Thymus (tissue), 11 donors: Measurements from ENCODE around the gene ZNF521. TPM values are rescaled to one million over a fixed set of nuclear protein-coding genes. Genes with fewer than 3 reads are reported as not detected.

Experiments
- DNase-seq, 9 donors: peaks; one replicate each; pipeline ENCODE4 v3.0.0-alpha.2; 2013; ENCODE audit warnings: low spot score in 9 of 9, low read depth in 6 of 9, missing footprints in 1 of 9
- H3K27ac ChIP-seq, 2 donors: one replicate each; pipeline ENCODE4 v1.5.1; 2013; ENCODE audit warnings: control low read depth in 1 of 2, low read depth in 1 of 2, low read length in 1 of 2, mild to moderate bottlenecking in 1 of 2, moderate library complexity in 1 of 2
- H3K27me3 ChIP-seq, 2 donors: one replicate each; pipeline ENCODE4 v1.5.1; 2013; ENCODE audit warnings: low read length in 1 of 2; ENCODE audit not compliant: control insufficient read depth in 2 of 2, insufficient read depth in 1 of 2
- H3K36me3 ChIP-seq, 2 donors: one replicate each; pipeline ENCODE4 v1.5.1; 2013; ENCODE audit warnings: low read length in 1 of 2, mild to moderate bottlenecking in 1 of 2, moderate library complexity in 1 of 2; ENCODE audit not compliant: control insufficient read depth in 2 of 2, insufficient read depth in 2 of 2
- H3K4me1 ChIP-seq, 2 donors: one replicate each; pipeline ENCODE4 v1.5.1; 2013; ENCODE audit warnings: low read length in 2 of 2; ENCODE audit not compliant: control insufficient read depth in 2 of 2, insufficient read depth in 2 of 2
- H3K4me3 ChIP-seq, 2 donors: one replicate each; pipeline ENCODE4 v1.5.1; 2013; ENCODE audit warnings: low read length in 2 of 2, control low read depth in 1 of 2, mild to moderate bottlenecking in 1 of 2
- H3K9me3 ChIP-seq, 2 donors: one replicate each; pipeline ENCODE4 v1.5.1; 2013; ENCODE audit warnings: low read length in 1 of 2, mild to moderate bottlenecking in 1 of 2; ENCODE audit not compliant: control insufficient read depth in 2 of 2, insufficient read depth in 1 of 2
- WGBS: extraction: QIAGEN DNeasy Blood & Tissue Kit; methylation state at CpG from one replicate; pipeline ENCODE4 v1.1.7; 2013; 5-methylcytosine and 5-hydroxymethylcytosine counted together
- polyA plus RNA-seq: library from polyadenylated mRNA; stranded (reverse); fragments of 200-250 nt; gene quantifications from one replicate; pipeline ENCODE4 v1.2.3, GENCODE V29; 2013
- total RNA-seq: library from RNA; stranded (reverse); fragments of 120-200 nt; gene quantifications from one replicate; pipeline ENCODE4 v1.2.4, GENCODE V29; 2013
- donor health status: healthy.

The ZNF521 gene
- total and polyA plus RNA-seq, 2 donors, result 3.7 to 9.2 TPM

- no peaks in the 10 kb centered on the region for H3K27me3 ChIP-seq
- no peak overlapping the region for H3K4me3 ChIP-seq
- 76% methylated on average over 12 of the region's 12 CpGs for WGBS
- H3K36me3 ChIP-seq, result no peaks in the 10 kb centered on the region
- peak overlapping the region in 1 of 2 donors; percentile 53 for H3K27ac ChIP-seq
- H3K9me3 ChIP-seq, result no peaks in the 10 kb centered on the region
- DNase-seq, result peak in 1 of 9 donors; percentile 49
- H3K4me1 ChIP-seq, result peaks cover 0 to 21% of the 10 kb centered on the region in 2 donors
Measured at GRCh38 chr18:25233528-25234321, 118.2 kb downstream of the ZNF521 start.

DNA sequence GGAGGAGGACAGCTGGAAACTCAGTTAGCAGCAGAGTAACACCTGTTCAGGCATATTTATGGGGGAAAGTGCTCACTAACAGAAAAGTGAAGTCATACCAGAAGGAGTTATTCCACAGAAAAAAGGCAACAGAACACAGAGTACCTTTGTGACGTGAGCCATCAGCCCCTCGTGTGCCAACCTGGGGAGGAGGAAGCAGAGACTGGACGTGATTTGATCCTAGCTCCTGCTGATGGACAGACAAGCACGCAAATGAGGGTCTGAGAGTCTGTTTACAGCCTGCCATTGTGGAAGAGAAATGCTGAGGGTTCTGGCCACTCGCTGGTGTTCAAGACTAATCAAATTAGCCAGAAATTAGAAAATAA lies 120.7 kb downstream of the ZNF521 start:
- Histone ChIP-seq H3K4me1 (peaks cover 0 to 17% of the 10 kb centered on the region in 2 donors), H3K36me3 (no peaks in the 10 kb centered on the region), H3K27me3 (no peaks in the 10 kb centered on the region), H3K27ac (peak overlapping the region in 1 of 2 donors; percentile 78), H3K9me3 (no peaks in the 10 kb centered on the region), H3K4me3 (no peak overlapping the region)
- no peak for DNase-seq
- 75% methylated on average over 5 of the region's 5 CpGs for WGBS

- Histone ChIP-seq H3K4me1 (peaks cover 0 to 17% of the 10 kb centered on the region in 2 donors), H3K9me3 (no peaks in the 10 kb centered on the region), H3K27ac (peak overlapping the region in 1 of 2 donors; percentile 78), H3K4me3 (no peak overlapping the region), H3K36me3 (no peaks in the 10 kb centered on the region), H3K27me3 (no peaks in the 10 kb centered on the region)
- peak in 1 of 9 donors; percentile 44 for DNase-seq
- 34% methylated on average over 10 of the region's 10 CpGs for WGBS
Measured at GRCh38 chr18:25230658-25231326, 121.2 kb downstream of the ZNF521 start.

DNA sequence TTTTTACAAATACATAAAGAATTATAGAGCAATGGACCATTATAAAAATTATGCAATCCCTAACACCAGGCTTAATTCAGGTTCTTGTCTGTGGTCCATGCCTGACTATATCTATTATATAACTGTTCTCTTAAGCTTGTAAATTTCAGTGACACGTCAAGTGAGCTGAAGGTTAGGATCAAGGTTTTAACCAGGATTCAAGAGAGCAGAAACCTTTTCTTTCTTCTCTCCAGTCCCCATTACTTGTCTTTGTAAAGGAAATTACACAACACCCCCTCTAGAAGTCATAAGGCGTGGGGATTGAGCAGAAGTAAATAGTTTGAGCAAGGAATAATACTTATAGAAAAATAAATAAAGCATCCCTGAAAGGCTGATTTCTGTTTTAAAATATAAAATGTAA lies 122.0 kb downstream of the ZNF521 start:
- WGBS, result 92% methylated on average over 2 of the region's 2 CpGs
- no peak for DNase-seq
- Histone ChIP-seq H3K9me3 (no peaks in the 10 kb centered on the region), H3K27me3 (no peaks in the 10 kb centered on the region), H3K27ac (no peak overlapping the region), H3K4me3 (no peak overlapping the region), H3K36me3 (no peaks in the 10 kb centered on the region), H3K4me1 (peaks cover 0 to 17% of the 10 kb centered on the region in 2 donors)

GRCh38 chr18:25229081-25229480 lies 122.9 kb downstream of the ZNF521 start:
- no peaks in the 10 kb centered on the region for H3K27me3 ChIP-seq
- no peaks in the 10 kb centered on the region for H3K36me3 ChIP-seq
- no peak overlapping the region for H3K4me3 ChIP-seq
- WGBS, result 21% methylated on average over 3 of the region's 3 CpGs
- H3K27ac ChIP-seq, result no peak overlapping the region
- H3K9me3 ChIP-seq, result no peaks in the 10 kb centered on the region
- H3K4me1 ChIP-seq, result peaks cover 0 to 17% of the 10 kb centered on the region in 2 donors
- no peak for DNase-seq

DNA sequence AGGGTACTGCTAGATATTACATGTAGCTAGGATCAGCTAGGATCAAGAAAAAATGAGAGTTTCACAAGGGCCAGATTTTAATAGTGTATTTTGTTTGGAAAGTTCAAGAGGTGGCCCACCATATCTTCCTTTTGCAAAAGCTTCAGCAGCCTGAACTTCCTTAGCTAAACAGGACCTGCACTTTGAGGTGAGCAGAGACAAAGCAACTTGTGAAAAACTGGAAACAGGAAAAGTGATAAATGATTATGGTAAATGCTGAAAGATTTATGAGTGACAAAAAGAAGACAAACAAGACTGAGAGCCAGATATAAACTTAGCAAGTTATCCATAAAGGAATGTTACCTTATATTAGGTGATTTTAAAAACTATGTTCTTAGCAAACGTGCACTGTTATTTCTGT lies 123.6 kb downstream of the ZNF521 start:
- no peak overlapping the region for H3K27ac ChIP-seq
- peaks cover 0 to 17% of the 10 kb centered on the region in 2 donors for H3K4me1 ChIP-seq
- 73% methylated on average over 1 of the region's 1 CpG for WGBS

DNA sequence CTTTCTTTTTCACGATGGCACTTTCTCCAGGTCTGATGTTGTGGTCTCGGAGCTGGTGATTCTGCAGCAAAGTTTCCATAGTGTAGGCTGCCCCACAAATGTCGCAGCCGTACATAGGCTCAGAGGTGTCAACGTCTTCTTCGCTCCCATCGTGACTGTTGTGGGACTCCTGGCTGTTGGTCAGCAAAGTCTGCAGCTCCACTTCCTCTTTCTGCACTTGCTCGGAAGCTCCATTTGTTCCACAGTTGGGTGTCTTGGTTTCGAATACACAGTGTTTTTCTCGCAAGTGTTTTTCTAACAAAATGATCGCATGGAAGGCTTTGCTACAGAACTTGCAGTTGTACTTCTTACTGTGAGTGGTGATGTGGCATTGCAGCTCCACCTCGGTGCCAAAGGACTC lies 126.8 kb downstream of the ZNF521 start:
- no peak overlapping the region for H3K4me3 ChIP-seq
- H3K27me3 ChIP-seq, result no peaks in the 10 kb centered on the region
- H3K36me3 ChIP-seq, result no peaks in the 10 kb centered on the region
- DNase-seq, result no peak
- 60% methylated on average over 12 of the region's 12 CpGs for WGBS
- H3K9me3 ChIP-seq, result no peaks in the 10 kb centered on the region
- H3K27ac ChIP-seq, result no peak overlapping the region
- peaks cover 0 to 6% of the 10 kb centered on the region in 2 donors for H3K4me1 ChIP-seq

More for the DNA sequence above, 123.6 kb downstream of the ZNF521 start:
- DNase-seq, result no peak
- H3K36me3 ChIP-seq, result no peaks in the 10 kb centered on the region
- H3K4me3 ChIP-seq, result no peak overlapping the region
- H3K9me3 ChIP-seq, result no peaks in the 10 kb centered on the region
- no peaks in the 10 kb centered on the region for H3K27me3 ChIP-seq

GRCh38 chr18:25223899-25224886 lies 127.8 kb downstream of the ZNF521 start:
- Histone ChIP-seq H3K27me3 (no peaks in the 10 kb centered on the region), H3K36me3 (no peaks in the 10 kb centered on the region)

More at GRCh38 chr18:25223899-25224886, 127.8 kb downstream of the ZNF521 start:
- Histone ChIP-seq H3K9me3 (no peaks in the 10 kb centered on the region), H3K27ac (no peak overlapping the region), H3K4me1 (peaks cover 0 to 6% of the 10 kb centered on the region in 2 donors), H3K4me3 (no peak overlapping the region)
- 97% methylated on average over 23 of the region's 23 CpGs for WGBS
- no peak for DNase-seq
